GM19395 (cell line): ENCODE data around the gene SH2D6.
"Not testable (repeated sequence)": the region's sequence is repeated elsewhere in the genome, so short reads cannot be mapped to it uniquely, and the experiment has no call there.

Experiments used
- ATAC-seq: cut with Tn5 transposase; IDR thresholded peaks from one replicate; pipeline ENCODE4 v1.9.1; 2021; ENCODE audit warnings: mild to moderate bottlenecking, moderate library complexity; ENCODE audit not compliant: unreplicated experiment

SH2D6 gene

DNA sequence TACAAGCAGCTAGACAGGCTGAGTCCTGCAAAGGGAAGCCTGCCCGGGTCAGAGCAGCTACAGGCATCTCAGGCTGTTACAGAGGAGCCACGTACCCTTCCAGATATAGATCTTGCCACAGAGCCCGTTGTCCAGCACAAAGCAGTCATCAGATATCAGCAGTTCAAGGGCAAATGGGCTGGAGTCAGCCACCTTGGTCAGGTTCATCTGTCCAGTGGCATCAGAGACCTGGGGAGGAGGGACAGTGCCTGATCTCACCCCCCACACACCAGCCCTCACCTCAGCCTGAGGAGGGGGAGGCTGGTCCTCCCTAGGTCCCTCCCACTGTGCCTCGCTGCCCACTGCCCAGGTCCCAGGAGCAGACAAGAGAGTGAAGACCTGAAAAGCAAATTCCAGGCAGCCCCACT lies 20.6 kb upstream of the SH2D6 start:
- ATAC-seq, result no peak

DNA sequence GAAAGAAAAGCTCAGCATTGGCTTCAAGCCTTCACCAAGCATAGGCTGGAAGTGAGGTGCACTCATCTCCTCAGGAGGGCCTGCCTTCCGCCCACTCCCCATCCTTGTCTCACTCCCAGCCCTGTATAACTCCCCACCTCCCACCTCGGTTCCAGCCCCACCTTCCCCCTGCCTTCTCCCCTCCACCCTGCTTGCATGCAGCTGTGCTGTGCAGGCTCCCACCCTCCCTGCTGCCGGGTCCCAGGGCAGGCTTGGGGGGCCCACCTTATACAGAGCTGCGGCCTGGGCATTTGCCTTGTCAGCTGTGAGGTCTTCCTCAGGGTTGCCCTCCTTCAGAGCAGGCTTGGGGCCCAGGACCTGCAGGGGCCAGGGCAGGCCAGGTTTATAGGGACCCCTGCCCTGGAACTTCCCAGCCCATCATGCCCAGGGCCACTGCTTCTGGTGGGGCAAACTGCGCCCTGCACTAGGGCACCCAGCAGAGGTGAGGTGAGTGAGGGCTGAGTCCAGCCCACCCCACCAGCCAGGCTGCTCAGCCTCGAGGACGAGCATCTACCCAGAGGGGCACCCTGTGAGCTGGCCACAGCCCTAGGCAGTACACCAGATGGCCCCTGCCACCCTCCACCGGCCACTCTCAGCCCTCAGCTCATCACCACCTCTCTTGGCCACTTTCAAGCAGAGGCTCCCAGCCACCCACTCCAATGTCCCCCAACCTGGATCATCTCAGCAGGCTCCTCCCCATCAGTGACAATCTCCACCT lies 19.9 kb upstream of the SH2D6 start:
- ATAC-seq, result no peak

DNA sequence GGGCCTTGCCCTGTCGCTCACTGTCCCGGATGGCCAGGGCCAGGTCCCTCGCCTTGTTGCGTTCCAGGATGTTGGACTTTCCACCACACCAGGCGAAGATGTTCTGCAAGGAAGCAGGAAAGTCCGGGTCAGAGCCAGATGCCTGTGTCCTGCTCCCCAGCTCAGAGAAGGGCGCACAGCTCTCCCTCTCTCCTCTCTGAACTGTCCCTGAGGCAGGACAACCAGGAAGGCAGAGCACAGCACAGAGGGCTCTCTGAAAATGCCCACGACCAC lies 19.4 kb upstream of the SH2D6 start:
- no peak for ATAC-seq

DNA sequence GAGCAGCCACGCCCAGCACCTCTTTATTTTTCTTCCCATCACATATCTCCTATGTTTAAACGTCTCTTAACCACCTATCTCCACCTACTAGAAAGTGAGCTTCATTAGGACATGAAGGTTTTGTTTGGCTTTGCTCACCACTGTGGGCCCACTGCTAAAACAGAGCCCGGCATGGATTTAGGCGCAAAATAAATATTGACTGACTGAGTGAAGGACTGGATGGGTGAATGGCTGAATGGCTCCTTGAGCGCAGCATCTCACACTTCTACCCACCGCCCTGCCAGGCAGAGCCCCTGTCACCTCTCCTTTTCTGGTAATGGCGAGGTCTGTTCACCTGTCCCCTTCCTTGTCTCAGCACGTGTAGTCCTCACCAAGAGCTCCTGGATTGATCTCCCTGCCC lies 18.5 kb upstream of the SH2D6 start:
- no peak for ATAC-seq

DNA sequence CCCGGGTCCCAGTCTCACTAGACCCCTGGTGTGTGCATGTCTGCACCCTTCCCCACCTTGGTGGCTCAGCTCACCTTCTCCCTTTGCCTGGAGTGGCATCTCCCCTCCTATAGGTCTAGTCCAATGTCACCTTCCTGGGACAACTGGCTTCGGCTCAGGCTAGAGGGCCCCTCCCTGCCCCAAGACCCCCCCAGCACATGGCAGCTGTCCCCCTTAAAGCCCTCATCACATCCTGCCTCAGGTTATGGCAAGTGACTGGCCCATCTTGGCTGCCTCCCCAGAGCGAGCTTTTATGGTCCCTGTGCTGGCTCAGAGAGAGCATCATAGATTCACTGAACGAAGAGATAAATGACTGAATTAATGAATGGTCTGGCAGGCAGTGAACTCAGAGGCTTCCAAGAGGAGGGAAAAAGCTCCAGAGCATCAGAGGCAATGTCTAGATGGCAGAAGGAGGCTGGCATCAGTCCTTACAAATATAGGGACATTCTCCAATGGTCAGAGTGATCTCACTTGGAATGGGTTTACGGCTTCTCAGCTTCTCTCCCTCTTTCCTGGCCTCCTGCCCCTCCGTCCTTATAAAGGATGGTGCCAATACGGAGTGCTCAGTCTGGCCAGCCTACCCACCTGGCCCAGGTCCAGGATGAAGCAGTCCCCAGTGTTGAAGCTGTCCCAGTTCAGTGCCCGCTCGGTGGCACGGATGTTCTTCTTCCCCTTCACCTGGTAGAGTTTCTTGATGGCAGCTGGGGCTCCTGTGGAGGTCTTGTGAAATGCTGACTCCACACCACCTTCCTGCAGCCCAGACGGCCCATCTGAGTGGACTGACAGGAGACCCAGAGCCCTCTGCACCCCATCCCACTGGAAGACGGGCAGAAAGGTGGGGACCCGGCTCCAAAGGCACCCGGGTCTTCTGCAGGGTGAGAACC lies 17.7 kb upstream of the SH2D6 start:
- no peak for ATAC-seq

DNA sequence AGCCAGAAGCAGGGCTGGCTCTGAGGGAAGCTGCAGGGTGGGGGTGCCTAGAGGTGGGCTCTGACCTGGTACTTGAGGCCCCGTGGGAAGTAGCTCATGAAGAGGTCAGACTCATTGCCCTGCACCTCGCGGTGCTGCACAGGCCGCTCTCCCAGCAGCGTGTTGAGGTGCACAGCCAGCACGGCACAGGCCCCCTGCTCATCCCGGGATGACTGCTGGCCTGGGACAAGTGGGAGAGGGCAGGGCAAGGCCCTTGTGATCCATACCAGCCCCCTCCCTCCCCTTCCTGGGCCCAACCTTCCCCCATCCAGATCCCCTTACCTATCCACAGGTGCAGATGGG lies 17.1 kb upstream of the SH2D6 start:
- ATAC-seq, result no peak

DNA sequence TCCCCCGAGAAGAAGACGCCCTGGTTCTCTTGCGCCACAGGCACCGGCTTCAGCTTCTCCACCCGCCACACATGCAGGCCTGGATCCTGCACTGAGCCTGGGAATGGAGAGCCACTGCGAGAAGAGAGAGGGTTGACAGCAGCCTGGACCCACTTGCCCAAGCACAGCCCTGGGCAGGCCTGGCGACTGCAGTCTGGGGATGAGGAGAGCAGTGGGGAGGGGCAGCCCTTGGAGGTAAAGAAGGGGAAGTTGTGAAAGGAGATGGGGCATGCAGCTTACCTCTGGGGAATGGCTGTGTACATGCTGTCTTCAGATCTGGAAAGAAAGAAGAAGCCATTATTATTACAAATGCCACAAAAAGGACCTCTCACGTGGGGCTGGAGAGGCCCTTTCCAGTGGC lies 16.7 kb upstream of the SH2D6 start:
- ATAC-seq, result no peak

DNA sequence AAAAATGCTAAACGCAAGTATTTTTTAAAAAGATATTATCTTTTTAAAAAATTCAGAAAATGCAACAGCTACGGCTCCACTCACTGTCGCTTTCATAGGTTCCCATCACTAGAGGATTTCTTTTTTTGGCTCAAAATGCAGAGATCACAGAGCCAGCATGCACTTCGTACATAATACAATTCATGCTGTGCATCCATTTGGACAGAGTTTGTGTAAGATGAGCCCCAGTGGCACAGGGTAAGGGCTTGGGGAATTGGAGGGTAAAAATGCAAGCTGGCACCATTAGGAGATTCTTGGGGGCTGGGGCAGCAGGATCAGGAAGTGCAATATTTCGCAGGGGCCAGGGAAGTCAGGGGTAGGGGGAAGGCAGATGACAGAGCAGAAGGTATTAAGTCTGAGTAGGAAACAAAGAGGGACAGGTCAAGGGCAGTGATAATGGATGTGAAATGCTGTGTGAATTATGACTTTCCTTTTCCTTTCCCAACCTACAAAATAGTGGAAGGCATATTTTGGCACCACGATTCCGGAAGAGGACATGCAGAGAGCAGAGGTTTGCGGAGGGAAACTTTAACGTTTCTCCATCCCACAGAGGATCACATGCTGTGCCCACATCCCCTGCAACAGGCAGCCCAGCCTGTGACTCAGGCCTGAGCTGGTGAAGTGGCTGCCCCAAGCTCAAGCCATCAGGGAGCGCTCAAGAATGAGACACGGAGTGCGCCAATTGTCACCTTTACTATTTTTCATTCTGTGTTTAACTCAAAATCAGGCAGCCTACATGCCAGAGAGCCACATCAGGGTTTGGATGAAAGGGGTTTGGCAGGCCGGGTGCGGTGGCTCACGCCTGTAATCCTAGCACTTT lies 13.1 kb upstream of the SH2D6 start:
- peak; percentile 46 for ATAC-seq

DNA sequence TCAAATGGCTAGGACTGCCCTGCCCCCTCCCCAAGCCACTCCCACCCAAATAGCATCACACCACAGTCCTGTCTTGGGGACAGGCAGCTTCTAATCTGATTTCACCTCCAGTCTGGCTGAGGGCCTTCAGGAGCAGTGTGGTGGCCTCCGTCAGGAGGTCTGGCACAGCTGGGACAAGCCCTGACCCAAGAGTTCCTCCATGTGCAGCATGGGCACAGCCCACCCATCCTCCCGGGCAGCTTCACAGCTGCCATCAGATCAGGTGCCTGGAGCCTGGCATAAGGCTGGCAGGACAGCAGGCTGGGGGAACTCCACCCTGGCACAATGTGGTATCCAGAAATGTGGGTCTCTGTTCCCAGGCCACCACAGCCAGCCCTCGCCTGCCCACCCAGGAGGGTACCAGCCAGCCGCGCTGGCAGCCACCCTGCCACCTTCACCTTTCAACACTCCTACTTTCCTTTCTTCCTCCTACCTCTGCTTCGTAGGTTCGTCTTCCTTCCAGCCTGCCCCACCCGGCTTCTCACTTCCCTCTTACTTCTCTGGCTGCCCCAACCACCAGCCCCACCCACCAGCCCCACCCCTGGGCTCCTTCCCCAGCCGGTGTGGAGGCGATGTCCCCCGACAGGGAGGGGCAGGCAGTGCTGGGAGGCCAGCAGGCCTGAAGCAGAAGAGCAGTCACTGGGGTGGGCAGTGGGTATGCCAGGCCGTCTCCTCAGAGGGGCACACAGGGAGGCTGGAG lies 8.5 kb upstream of the SH2D6 start, which contains the start of gene CAPG:
Gene CAPG, minus strand, starts transcription at position 522 of the 739 bp plus-strand sequence. CDS start 8,221 bp downstream, outside the sequence.
- peak; percentile 61 for ATAC-seq

DNA sequence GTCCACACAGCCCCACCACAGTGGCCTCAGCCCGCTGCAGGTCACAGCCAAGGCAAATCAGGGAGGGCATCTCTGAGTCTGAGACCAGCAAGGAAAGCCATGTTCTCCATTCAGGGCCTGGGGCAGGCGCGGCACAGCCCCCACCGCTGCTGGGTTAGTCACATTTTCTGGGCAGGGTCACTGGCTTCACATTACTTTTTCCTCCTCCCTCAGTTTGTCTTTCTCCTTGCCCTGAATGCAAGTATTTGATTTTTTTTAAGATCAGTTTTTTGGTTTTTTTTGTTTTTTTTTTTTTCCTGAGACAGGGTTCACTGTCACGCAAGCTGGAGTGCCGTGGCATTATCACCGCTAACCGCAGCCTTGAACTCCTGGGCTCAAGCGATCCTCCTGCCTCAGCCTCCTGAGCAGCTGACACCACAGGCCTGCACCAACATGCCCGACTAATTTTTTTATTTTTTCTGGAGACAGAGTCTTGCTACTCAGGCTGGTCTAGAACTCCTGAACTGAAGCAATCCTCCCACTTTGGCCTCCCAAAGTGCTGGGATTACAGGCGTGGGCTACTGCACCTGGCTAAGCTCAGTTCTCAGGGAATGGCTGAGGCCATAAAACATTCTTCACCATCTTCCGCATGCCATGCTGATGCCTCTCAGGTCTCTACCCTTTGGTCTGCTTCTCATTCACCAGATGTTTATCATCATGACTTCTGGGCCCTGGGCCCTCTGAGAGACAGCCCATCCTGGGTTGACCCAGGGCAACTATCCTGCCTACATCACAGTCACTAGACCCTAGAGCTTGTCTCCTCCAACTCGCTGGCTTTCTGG lies 7.7 kb upstream of the SH2D6 start:
- no peak for ATAC-seq

DNA sequence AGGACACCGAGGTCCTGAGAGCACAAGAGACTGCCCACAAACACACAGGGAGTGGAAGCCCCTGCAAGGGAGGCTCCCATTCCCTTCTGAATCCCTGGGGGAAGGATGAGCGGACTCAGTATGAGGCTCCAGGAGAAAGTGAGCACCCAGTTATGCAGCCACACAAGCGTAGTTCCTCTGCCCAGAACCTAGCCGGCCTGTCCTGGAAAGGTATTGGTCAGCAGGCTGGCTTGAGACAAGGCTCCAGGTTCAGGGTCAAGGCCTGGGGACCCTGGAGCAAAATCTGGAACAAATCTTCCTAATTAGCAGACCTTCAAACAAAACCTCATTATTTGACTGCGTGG lies 7.1 kb upstream of the SH2D6 start:
- ATAC-seq, result no peak

DNA sequence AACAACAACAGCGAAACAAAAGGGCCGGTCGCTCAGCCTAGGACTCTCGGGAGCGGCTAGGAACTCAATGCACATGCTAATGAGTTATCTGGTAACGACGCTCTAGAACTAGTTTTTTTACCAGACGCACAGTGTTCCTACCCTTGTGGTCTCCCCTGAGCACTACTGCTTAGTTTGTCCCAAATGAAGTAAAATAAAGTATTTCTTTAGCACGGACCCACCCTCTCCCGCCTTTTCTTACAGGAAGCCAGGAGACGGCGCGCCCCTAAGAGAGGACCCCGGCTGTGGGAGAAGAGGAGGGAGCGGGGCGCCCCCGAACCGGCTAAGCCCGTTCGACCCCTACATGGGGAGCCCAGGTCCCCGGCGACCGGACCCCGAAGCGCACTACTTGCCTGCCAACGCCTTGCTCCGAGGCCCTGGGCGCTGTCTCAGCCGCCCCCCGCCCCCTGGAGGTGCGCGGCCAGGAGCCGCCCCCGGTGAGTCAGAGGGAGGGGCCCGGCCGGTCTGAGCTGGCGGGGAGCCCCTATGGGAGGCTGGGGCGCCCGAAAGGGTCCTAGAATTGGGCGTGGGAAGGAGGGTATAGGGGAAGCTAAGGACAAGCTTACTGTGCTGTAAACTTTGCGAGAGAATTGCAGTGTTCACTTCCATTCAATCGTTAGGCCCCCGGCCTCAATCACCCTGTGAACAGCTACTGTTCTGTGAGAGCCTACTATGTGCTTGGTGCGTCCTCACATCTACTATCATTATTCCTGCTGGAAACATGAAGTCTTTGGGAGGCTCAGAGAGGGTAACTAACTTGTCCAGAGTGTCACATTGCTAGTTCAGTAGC lies 4.7 kb upstream of the SH2D6 start:
- no peak for ATAC-seq

DNA sequence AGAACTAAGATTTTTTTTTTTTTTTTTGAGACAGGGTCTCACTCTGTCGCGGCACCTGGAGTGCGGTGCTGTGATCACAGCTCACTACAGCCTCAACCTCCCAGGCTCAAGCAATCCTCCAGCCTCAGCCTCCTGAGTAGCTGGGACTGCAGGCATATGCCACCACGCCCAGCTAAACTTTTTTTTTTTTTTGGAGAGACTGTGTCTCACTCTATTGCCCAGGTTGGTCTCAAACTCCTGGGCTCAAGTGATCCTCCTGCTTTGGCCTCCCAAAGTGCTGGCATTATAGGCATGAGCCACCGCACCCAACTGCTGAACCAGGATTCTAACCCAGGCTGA lies 4.1 kb upstream of the SH2D6 start:
- not testable (repeated sequence) for ATAC-seq

DNA sequence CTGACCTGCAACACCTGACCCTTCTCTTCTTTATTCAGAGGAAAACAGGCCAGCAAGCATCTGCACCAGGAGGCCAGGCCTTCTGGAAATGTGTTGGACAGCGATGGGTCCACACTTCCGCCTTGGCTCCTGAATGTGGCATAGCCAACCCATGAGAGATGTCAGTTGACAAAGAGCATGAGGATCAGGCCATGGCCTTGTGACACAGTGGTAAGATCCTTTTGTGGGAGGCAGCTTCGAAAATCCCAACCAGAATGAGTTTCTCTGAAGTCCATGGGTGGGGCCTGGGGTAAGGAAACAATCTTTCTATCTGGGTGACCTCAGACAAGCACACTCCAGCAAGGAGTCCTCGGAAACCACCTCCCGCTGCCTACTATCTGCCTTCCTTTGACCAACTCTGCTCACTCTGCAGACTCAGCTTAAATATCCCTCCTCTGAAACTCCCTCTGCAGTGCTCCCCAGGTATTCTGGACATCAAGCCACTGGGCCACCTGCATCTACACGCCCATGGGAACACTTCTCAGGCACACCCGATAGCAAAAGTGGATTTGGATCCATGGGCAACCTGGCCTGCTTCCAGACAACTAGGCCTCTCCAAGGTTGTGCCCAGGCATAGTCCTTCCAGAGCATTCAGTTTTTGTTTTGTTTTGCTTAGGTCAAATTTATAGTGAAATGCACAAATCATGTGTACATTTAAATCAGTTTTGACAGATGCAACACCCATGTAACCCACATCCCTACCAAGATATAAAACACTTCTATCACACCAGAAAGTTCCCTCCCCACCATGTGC lies 3.6 kb upstream of the SH2D6 start:
- ATAC-seq, result no peak

DNA sequence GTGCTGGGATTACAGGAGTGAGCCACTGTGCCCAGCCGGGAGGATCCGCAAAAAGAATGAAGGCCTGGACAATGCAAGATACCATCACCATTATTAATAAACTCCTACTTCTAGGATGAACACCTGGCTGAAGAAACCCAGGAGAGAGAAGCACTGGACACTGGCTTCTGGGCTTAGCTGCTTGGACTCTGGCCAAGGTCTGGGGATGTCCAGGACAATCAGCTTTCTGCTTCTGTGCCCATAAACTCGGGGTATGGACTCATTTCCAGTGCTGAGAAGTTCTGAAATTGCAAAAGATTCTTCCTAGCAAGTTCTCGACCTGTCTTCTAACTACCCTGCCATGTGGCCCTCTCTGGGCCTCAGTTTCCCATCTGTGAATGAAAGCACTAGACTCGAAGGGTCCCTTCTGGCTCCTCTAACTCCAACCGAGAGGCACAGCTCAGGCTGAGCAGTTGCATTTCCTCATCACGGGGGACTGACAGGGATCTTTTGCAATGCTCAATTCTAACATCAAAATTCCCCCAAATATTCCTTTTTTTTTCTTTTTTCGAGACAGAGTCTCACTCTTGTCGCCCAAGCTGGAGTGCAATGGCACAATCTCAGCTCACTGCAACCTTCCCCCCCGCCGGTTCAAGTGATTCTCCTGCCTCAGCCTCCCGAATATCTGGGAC lies 2.4 kb upstream of the SH2D6 start:
- ATAC-seq, result no peak

DNA sequence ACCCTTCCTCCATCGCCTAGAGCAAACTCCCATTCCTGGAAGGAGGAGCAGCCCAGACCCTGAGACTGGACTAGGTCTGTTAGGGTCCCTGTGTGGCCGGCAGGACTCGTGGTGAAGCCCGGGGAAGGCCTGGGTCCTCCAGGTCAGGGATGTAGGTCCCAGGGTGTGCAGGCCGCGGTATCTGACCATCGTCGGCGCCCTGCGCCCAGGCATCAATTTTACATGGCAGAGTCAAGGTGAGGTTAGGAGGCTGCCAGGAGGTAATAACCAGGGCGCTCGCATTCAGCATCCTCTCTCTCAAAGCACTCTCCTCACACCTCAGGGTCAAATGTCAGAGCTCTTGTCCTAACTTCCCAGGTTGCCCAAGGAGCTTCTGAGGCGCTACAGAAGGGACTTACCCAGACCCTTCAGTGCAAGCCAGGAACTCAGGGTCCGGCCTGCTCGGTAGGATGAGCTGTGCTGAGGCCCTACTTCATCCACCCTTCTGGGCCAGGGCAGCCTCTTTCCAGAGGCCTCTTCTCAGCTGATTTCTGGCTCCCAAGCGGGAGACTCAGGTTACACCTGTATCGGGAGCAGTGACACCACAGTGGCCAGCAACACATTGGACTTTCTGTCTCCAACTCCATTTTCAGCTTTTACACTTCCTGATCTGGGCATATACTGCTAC lies 628 bp downstream of the SH2D6 start:
- no peak for ATAC-seq

DNA sequence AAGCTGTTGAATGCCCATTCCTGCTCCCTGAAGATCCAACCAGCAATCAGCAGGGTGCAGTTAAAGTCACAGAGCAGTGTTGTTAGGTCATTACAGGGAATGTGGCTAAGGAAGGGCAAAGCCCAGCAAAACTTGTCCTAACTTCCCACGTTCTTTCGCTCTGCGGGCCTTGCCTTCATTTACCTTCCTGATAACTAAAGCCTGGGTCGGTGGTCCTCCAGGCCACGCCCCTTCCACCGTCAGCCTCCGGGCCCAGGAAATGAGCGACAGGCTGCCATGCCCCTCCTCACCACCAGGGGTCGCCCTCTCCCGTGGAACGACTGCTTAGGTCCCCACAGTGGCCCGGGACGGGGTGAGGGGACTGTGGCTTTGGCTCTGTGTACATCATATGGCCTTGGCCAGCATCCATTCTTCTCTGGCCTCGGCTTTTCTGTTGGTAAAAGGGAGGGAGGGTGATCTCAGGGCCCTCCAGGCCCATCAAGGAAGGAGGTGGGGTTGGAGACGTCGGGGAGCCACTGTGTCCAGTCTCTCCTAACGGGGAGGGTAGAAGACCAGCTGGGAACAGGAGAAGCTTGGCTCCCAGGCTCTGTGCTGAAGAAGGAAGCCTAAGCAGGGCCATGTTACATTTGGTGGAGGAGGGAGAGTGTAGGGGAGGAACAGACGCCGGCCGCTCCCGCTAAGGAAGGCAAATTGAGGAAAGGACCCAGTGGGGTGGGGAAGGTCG lies 2.2 kb downstream of the SH2D6 start:
- ATAC-seq, result peak; percentile 74
